GM06990 (cell line): ENCODE results near the gene TRIM34.
"Not testable (repeated sequence)": the region's sequence is repeated elsewhere in the genome, so short reads cannot be mapped to it uniquely, and the experiment has no call there.

ENCODE experiments used
- DNase-seq: peaks from one replicate; pipeline ENCODE4 v3.0.0-alpha.2; 2011; ENCODE audit not compliant: insufficient read length; ENCODE audit errors: extremely low read depth
- H3K27me3 ChIP-seq: replicated peaks from 2 replicates; pipeline ENCODE4 v1.6.0; 2011; ENCODE audit warnings: low read length; ENCODE audit not compliant: control insufficient read depth, insufficient read depth
- H3K36me3 ChIP-seq: 2 replicates; pipeline ENCODE4 v1.5.1; 2011; ENCODE audit warnings: low read length; ENCODE audit not compliant: control insufficient read depth, insufficient read depth
- H3K4me3 ChIP-seq: replicated peaks from 2 replicates; pipeline ENCODE4 v1.5.1; 2011; ENCODE audit warnings: low read depth, mild to moderate bottlenecking, control low read depth, low read length
- CTCF ChIP-seq: IDR thresholded peaks from 2 replicates; pipeline ENCODE4 v1.5.1; 2011; ENCODE audit warnings: low read length, control low read depth, mild to moderate bottlenecking, inconsistent platforms; ENCODE audit not compliant: insufficient read depth, poor library complexity, severe bottlenecking

Gene TRIM34

GRCh38 chr11:5600374-5600851 is 24.4 kb upstream of the TRIM34 start:
- Histone ChIP-seq H3K36me3 (no peaks in the 10 kb centered on the region), H3K27me3 (no peaks in the 10 kb centered on the region), H3K4me3 (no peak overlapping the region)
- TF ChIP-seq CTCF = peak; percentile 95
- DNase-seq = peak; percentile 37

GRCh38 chr11:5602791-5603190 is 22.0 kb upstream of the TRIM34 start:
- not testable (repeated sequence) for H3K27me3 ChIP-seq, H3K4me3 ChIP-seq, DNase-seq, H3K36me3 ChIP-seq

GRCh38 chr11:5603326-5603725 is 21.5 kb upstream of the TRIM34 start:
- no peaks in the 10 kb centered on the region for H3K36me3 ChIP-seq
- H3K4me3 ChIP-seq = no peak overlapping the region
- no peak for DNase-seq
- TF ChIP-seq CTCF = no peak
- no peaks in the 10 kb centered on the region for H3K27me3 ChIP-seq

GRCh38 chr11:5604896-5605295 is 19.9 kb upstream of the TRIM34 start:
- H3K4me3 ChIP-seq = no peak overlapping the region
- H3K36me3 ChIP-seq = no peaks in the 10 kb centered on the region
- TF ChIP-seq CTCF = no peak
- no peak for DNase-seq
- H3K27me3 ChIP-seq = no peaks in the 10 kb centered on the region

- H3K27me3 ChIP-seq = no peaks in the 10 kb centered on the region
- no peak for DNase-seq
- peak; percentile 38 for TF ChIP-seq CTCF
- H3K36me3 ChIP-seq = no peaks in the 10 kb centered on the region
- H3K4me3 ChIP-seq = no peak overlapping the region
Observed at GRCh38 chr11:5605849-5606248, 19.0 kb upstream of the TRIM34 start.

- Histone ChIP-seq H3K4me3 (no peak overlapping the region), H3K27me3 (no peaks in the 10 kb centered on the region), H3K36me3 (no peaks in the 10 kb centered on the region)
- DNase-seq = no peak
- no peak for TF ChIP-seq CTCF
Observed at GRCh38 chr11:5608808-5609207, 16.0 kb upstream of the TRIM34 start.
